Measurements from ENCODE around the gene PDE6A. TPM values are rescaled to one million over a fixed set of nuclear protein-coding genes. Genes with fewer than 3 reads are reported as not detected.

Gene PDE6A
- total and polyA plus RNA-seq, 9 of the 15 experiments (the other 6 are each of a cell fraction or from before 2014, with no cell fraction given): 0.01 to 0.04 (median 0.01) TPM; not detected in 6

DNA sequence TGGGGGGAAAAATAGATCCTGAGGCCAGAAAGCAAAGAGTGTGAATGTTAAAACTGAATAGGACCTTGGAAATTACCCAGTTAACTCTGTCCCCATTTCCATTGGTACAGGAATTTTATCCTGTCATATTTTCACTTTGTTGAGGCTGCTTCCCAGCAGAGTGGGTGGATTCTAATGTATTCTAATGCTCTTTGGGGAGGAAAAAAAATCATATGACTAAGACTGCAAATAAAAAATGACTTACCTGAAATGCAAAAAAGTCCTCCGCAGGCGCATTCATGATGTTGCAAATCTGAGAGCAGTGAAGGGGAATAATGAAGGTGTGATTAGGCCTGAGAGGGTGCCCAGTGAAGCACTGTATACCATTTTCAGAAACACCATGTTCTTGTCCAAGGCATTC is 41.2 kb downstream of the PDE6A start:
- Histone ChIP-seq H3K4me3 (no peak overlapping the region), H3K9me3 (replicated peaks; ENCODE audit: control insufficient read depth, insufficient read depth, low read depth, low read length) (no peaks in the 10 kb centered on the region), H2AFZ (ENCODE audit: low read depth, low read length) (no peak overlapping the region), H3K79me2 (ENCODE audit: control insufficient read depth, insufficient read depth, low read length) (no peaks in the 10 kb centered on the region), H3K36me3 (ENCODE audit: control insufficient read depth, insufficient read depth, low read length) (no peaks in the 10 kb centered on the region), H3K27me3 (ENCODE audit: control insufficient read depth in 2 of 2, insufficient read depth in 2 of 2, low read length in 2 of 2) (no peaks in the 10 kb centered on the region), H3K4me2 (ENCODE audit: insufficient read depth, low read length) (no peak overlapping the region), H3K27ac (ENCODE audit: extremely low read depth, low read depth, low read length) (no peak overlapping the region), H3K4me1 (replicated peaks in 1 of 2; ENCODE audit: control insufficient read depth in 2 of 2, insufficient read depth in 2 of 2, low read length in 2 of 2) (peaks cover 4 to 7% of the 10 kb centered on the region in 2 experiments; a peak in 3 of 5 replicates), H4K20me1 (replicated peaks; ENCODE audit: control insufficient read depth, insufficient read depth, low read length) (no peaks in the 10 kb centered on the region), H3K9me1 (ENCODE audit: control insufficient read depth, insufficient read depth, low read length) (no peaks in the 10 kb centered on the region), H3K9ac (ENCODE audit: insufficient read depth in 1 of 2, low read depth in 2 of 2, low read length in 2 of 2) (no peak overlapping the region)
- TF ChIP-seq SRSF3 (IDR thresholded peaks at IDR 0.05; ENCODE audit: insufficient read depth, low read length): no peak
- TF ChIP-seq POU5F1 (IDR thresholded peaks at IDR 0.05; ENCODE audit: borderline replicate concordance, low read depth, low read length, partially characterized antibody): no peak
- TF ChIP-seq, protein P1, sequence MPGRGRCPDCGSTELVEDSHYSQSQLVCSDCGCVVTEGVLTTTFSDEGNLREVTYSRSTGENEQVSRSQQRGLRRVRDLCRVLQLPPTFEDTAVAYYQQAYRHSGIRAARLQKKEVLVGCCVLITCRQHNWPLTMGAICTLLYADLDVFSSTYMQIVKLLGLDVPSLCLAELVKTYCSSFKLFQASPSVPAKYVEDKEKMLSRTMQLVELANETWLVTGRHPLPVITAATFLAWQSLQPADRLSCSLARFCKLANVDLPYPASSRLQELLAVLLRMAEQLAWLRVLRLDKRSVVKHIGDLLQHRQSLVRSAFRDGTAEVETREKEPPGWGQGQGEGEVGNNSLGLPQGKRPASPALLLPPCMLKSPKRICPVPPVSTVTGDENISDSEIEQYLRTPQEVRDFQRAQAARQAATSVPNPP (IDR thresholded peaks at IDR 0.05; ENCODE audit: borderline replicate concordance, insufficient read depth, insufficient read length): no peak
- no peak for TF ChIP-seq ZNF165 (CRISPR knock-in tag; IDR thresholded peaks at IDR 0.05; ENCODE audit: borderline replicate concordance)
- TF ChIP-seq TOE1 (IDR thresholded peaks at IDR 0.05; ENCODE audit: borderline replicate concordance): no peak
- no peak for TF ChIP-seq TOE1 (CRISPR knock-in tag; IDR thresholded peaks at IDR 0.05; ENCODE audit: borderline replicate concordance, low read depth)
- TF ChIP-seq, protein P2, sequence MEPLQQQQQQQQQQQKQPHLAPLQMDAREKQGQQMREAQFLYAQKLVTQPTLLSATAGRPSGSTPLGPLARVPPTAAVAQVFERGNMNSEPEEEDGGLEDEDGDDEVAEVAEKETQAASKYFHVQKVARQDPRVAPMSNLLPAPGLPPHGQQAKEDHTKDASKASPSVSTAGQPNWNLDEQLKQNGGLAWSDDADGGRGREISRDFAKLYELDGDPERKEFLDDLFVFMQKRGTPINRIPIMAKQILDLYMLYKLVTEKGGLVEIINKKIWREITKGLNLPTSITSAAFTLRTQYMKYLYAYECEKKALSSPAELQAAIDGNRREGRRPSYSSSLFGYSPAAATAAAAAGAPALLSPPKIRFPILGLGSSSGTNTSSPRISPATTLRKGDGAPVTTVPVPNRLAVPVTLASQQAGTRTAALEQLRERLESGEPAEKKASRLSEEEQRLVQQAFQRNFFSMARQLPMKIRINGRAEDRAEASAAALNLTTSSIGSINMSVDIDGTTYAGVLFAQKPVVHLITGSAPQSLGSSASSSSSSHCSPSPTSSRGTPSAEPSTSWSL (CRISPR knock-in tag; IDR thresholded peaks at IDR 0.05; ENCODE audit: borderline replicate concordance): no peak
- TF ChIP-seq, protein P3, sequence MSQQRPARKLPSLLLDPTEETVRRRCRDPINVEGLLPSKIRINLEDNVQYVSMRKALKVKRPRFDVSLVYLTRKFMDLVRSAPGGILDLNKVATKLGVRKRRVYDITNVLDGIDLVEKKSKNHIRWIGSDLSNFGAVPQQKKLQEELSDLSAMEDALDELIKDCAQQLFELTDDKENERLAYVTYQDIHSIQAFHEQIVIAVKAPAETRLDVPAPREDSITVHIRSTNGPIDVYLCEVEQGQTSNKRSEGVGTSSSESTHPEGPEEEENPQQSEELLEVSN (IDR thresholded peaks at IDR 0.05; ENCODE audit: borderline replicate concordance in 1 of 2, extremely low read depth in 1 of 2, insufficient read depth in 1 of 2, insufficient read length in 1 of 2, low read depth in 1 of 2, low read length in 1 of 2, poor library complexity in 1 of 2, severe bottlenecking in 1 of 2): no peak
- TF ChIP-seq BRCA1 (IDR thresholded peaks at IDR 0.05): no peak
- TF ChIP-seq BRCA1 (CRISPR knock-in tag; IDR thresholded peaks at IDR 0.05): no peak
- TF ChIP-seq, protein P4, sequence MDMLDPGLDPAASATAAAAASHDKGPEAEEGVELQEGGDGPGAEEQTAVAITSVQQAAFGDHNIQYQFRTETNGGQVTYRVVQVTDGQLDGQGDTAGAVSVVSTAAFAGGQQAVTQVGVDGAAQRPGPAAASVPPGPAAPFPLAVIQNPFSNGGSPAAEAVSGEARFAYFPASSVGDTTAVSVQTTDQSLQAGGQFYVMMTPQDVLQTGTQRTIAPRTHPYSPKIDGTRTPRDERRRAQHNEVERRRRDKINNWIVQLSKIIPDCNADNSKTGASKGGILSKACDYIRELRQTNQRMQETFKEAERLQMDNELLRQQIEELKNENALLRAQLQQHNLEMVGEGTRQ (CRISPR knock-in tag; IDR thresholded peaks at IDR 0.05): no peak
- no peak for TF ChIP-seq PURB (CRISPR knock-in tag; IDR thresholded peaks at IDR 0.05; ENCODE audit: low read depth)
- 93% methylated on average over 2 of the region's 2 CpGs for WGBS (ENCODE audit: insufficient coverage, low coverage, missing lambda C conversion rate)
- POLR2A ChIA-PET: interaction anchor here (0.9 to 1.6 kb wide), 3 partner anchors 11 to 37 kb away, joined by 3 to 5 read pairs (median 3); no protein-coding TSS in a partner anchor
- in situ Hi-C loops (cut with MboI) (no loop called here), intact Hi-C loops (cut with micrococcal nuclease) (loop anchor here (5.0 kb wide), 1 partner anchor 66 kb away; no protein-coding TSS in a partner anchor)
- DNase-seq (ENCODE audit: extremely low read depth in 1 of 4, low spot score in 3 of 4) (no peak), ATAC-seq (no peak), FAIRE-seq (no peak)
- CTCF ChIA-PET (ENCODE audit: low intra/inter-chr PET ratio): no interaction called here
- no TSS peak for BruUV-seq (replicated peaks)
